DMS 273 treated with DMSO at 0.1 percent for 48 hours (cell line): ENCODE measurements around the gene FHL5.
A peak's percentile ranks its signal among the peaks of the same experiment; 100 is the strongest.
"Not testable (repeated sequence)": the region's sequence is repeated elsewhere in the genome, so short reads cannot be mapped to it uniquely, and the experiment has no call there.

ENCODE experiments used
- DNase-seq: peaks from one replicate; lab custom pipeline; 2025; lab: John Stamatoyannopoulos, UW

Gene FHL5, protein sequence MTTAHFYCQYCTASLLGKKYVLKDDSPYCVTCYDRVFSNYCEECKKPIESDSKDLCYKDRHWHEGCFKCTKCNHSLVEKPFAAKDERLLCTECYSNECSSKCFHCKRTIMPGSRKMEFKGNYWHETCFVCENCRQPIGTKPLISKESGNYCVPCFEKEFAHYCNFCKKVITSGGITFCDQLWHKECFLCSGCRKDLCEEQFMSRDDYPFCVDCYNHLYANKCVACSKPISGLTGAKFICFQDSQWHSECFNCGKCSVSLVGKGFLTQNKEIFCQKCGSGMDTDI

DNA sequence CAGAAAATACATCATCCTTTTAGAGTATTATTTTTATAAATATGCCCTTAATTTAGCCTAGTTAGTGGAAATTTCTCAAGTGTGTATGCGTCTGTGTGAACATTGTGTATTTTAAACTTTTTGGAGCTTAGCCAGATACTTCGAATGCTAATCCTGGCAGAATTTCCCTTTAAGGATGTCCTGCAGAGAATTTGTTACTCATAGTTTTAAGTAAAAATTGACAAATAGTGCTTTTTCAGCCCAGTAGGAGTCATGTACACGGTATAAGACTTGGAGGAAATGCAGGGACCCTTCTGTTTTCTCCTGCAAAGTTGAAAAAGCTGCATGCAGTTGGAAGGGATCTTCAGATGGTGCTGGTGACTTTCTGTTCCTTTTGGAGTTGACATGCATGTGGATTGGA lies at the start of gene FHL5:
Gene FHL5, plus strand, starts transcription at position 243 of the 400 bp plus-strand sequence. CDS start 40,486 bp downstream, outside the sequence.
- DNase-seq = no peak

DNA sequence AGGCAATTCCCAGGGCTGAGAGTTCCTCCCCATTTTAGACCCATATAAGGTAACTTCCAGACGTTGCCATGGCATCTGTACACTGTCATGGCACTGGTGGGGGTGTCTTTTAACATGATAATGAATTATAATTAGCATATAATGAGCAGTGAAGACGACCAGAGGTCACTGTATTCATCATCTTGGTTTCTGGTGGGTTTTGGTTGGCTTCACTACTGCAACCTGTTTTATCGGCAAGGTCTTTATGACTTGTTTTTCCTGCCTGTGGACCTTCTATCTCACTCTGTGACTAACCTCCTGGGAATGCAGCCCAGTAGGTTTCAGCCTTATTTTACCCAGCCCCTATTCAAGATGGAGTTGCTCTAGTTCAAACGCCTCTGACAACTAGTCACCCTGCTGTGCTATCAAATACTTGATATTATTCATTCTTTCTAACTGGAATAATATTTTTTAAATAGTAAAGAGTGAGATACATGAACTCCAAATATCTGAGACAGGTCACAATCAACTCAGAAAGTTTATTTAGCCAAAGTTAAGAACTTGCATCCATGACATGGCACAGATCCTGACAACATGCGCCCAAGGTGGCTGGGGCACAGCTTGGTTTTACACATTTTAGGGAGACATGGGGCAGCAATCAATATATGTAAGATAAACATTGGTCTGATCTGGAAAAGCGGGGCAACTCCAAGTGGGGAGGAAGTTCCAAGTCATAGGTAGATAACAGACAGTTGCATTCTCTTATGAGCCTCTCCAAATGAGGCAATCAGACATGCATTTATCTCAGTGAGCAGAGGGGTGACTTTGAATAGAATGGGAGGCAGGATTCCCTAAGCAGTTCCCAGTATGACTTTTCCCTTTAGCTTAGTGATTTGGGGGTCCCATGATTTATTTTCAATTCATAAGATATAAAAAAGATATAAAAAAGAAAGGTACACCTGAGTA lies 42.5 kb upstream of the FHL5 start:
- DNase-seq = no peak

DNA sequence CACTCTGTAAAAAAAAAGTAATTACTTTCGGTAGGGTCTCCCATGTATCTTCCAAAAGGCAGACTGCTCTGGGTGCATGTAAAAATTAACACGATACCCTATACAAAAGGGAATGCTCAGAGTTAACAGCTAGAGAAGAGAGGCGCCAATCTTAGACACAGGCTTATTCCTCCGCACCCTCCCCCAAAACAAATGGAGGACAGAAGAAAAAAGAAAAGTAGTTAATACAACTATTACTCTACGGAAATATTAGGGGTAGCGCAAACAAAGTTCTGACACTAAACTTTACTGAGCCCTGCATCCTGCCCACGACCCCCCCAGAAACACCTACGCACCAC lies 41.7 kb upstream of the FHL5 start:
- no peak for DNase-seq

DNA sequence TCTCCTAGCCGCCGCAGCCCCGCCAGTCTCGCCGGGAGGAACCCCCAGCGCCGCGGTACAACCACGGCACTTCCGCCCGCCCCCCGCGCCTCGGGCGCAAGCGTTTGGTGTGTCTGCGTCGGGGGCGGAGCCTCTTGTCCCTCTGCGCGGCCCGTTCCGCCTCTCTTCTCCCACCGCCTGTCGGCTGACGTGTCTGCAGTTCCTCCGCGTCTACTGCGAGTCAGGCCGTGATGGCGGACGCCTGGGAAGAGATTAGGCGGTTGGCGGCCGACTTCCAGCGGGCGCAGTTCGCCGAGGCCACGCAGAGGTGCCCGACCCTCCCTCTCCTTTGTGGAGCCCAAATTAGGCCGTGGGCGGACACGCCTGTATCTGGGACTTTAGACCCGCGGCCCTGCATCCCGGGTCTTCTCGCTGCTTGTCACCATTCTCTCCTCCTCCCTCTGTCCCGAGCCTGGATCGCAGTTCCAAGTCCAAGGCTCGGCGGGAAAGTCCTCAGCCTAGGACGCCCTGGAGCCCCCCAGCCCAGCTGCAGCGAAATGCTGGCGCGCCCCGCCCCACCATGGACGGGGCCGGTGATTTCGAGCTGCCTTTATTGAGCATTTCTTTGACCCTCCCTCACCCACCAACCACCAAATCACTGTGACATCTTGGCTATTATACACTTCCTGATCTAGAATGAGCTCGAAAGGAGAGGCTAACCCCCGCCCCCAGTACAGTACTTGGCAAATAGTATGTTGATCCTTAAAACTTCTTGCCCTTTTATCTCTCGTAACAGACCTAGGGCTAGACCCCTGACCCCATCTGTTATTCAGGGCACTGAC lies 41.1 kb upstream of the FHL5 start, which contains the start of gene UFL1:
Gene UFL1, plus strand, starts transcription at position 163 of the 821 bp plus-strand sequence. Its CDS starts 68 bp downstream, at position 231.
- peak; percentile 92 for DNase-seq

DNA sequence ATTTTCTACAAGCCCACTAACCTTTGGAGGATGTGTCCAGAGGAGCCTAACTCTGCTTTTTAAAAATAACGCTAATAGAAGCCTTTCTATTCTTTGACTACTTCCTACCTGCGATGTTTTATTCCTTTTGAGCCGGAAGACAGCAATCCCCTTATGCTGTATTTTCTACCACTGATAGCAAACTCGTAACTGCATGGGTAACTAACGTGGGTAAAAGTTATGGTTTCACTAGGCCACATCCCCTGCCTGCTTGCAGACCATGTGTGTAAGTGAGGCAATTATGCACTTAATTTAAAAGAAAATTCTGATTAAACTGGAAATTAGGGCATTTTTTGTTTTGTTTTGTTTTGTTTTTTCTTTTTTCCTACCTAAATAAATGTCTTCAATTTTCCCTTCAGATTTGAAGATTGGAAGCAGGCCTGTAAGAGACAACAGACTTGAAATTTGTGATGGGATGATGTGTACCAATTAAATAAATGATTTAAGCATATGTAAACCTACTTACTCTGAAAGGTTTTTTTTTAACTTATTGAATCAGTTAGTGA lies 40.4 kb upstream of the FHL5 start:
- no peak for DNase-seq

DNA sequence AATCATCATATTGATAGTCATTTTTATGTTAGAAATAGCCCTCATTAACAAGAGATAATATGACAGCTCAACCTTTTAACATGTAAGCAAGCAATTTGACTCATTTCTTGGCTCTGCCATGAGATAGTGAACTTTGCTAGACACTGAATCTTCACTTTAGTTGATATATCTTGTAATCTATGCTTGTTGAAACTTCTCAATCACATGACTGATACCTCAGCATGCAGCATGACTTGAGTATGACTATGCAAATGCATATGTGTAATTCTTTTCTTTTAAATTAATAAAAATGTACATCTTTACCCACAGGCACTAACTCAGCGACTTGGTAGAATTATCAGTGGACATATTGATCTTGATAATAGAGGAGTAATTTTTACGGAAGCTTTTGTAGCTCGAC lies 34.7 kb upstream of the FHL5 start:
- DNase-seq = no peak

DNA sequence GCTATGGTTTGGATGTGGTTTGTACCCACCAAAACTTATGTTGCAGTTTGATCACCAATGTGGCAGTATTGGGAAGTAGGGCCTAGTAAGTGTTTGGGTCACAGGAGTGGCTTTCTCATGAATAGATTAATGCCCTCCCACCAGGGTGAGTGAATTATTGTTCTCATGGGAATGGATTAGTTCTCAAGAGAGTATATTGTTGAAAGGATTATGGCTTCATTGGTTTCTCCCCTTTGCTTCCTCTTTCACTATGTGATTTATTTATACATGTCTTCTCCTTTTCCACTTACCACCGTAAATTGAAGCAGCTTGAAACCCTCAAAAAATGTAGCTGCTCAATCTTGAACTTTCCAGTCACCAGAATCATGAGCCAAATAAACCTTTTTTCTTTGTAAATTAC lies 30.5 kb upstream of the FHL5 start:
- DNase-seq = no peak

DNA sequence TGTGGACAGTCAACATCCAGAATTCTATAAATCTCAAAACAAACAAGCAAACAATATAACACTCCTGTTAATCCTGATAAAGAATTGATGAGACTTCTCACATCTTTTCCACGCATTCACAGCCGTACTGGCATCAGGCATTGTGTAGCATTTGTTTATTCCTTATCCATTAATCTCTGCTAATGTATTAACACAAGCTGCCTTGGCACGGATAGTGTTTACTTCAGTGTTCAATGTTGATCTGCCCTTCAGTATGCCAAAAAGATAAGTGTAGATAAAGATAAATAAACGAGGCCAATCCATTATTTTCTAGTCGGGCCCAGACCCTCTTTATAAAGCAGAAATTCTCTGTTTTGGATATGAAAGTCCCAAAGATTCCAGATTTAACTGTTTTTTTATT lies 25.2 kb upstream of the FHL5 start:
- DNase-seq = no peak

DNA sequence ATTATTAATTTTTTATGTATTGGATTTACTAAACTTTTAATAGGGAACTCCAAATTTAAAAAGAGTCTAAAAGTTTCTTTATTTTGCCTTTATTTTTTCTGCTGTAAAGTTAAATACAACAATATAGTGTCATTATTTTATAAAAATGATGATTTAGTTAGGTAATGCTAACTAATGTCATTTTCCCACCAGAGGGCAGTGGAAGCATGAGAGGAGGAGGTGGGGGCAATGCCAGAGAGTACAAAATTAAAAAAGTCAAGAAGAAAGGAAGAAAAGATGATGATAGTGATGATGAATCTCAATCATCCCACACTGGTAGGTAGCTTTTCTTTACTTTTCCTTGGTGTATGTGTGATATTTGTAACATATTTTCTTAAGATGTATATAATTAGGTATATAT lies 20.2 kb upstream of the FHL5 start:
- DNase-seq = no peak

DNA sequence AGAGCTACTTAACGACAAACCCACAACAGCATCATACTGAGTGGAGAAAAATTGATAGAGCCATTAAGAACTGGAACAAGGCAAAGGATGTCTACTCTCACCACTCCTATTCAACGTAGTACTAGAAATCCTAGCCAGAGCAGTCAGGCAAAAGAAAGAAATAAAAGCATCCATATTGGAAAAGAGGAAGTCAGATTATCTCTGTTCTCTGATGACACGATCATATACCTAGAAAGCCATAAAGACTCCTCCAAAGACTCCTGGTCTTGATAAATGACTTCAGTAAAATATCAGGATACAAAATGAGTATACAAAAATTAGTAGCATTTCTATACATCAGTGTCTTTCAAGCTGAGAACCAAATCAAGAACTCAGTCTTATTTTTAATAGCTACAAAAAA lies 17.0 kb upstream of the FHL5 start:
- no peak for DNase-seq

DNA sequence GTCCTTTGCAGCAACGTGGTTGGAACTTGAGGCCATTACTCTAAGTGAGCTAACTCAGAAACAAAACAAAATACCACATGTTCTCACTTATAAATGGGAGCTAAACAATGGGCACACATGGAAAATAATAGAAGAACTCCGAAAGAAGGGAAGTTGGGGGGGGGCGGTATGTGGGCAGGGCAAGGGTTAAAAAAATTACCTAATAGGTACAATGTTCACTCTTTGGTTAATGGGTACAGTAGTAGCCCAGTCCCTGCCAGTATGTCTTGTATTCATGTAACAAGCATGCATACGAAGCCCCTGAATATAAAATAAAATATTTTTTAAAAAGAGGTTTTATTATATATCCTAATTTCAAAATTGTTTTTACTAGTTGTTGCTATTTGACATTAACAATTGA lies 15.3 kb upstream of the FHL5 start:
- DNase-seq = no peak

DNA sequence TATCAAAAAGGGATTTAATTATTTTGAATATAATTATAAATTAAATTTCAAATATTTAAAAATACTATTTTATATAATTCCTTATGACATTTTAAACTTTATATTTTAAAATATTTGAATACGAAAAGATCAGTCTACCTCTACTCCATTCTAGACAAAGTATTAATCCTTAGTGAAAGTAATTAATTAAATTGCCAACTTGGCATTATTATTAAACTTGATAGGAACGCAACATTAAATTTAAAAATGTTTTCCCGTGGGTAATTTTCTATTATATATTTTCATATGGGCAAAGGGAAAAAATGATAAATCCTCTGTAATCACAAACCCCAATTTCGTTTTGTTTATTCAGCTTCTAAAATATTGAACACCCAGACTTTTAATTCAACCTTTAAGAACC lies 8.4 kb upstream of the FHL5 start:
- DNase-seq = no peak

DNA sequence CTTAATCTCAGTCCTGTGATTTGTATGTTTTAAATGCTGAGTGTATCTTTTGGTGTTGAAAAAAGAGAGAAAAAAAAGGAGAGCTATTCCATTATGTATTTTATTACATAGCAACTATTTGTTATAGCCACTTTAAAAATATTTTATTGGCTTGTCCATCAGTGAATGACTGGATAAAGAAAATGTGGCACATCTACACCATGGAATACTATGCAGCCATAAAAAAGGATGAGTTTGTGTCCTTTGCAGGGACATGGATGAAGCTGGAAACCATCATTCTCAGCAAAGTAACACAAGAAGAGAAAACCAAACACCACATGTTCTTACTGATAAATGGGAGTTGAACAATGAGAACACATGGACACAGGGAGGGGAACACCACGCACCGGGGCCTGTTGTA lies 3.2 kb upstream of the FHL5 start:
- DNase-seq = not testable (repeated sequence)

DNA sequence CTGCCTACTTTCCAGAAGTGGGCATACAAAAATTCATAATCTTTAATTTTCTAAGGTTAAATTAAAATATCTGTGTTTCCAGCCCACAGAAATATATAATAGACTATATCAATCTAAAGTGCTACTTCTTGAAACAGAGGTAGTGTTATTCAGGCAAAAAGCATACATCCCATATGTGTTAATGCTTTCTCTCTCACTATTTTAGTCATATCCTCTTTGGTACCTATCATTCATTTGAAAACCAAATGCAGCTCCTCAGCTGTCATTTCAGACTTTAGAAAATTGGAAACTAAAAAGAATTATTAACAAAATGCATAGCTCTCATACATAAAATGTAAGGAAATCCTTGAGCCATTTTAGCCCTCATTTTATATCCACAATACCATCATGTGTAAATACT lies 925 bp downstream of the FHL5 start:
- DNase-seq = no peak

DNA sequence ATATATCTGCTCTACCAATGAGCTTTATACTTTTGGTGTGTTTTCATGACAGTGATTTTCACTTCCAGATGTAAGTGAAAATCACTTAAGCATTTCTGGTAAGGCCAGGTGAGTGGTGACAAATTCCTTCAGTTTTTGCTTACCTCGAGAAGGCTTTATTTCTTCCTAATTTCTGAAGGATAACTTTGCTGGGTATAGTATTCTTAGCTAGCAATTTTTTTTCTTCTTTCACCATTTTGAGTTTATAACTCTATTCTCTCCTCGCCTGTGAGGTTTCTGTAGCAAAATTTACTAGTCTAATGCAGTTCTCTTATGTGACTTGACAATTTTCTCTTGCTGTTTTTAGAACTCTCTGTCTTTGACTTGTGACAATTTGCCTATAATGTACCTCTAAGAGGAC lies 7.1 kb downstream of the FHL5 start:
- DNase-seq = no peak

DNA sequence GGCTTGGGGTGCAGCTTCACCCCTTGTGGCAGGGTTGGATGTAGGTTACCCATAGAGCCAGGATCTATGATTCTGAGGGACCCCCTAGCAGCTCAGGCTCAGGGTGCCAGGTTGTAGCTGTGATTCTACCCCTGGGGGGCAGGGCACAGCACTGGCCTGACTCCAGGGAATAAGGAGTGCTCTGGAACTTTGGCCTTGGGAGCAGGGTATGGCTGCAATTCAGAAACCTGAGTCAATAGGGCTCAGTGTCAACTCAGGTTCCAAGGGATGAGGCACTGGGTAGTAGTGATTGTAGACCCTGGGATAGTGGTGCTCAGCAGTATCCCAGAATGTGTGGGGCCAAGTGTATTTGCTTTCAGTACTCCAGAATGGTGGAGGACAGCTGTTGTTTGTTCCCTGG lies 8.6 kb downstream of the FHL5 start:
- no peak for DNase-seq

DNA sequence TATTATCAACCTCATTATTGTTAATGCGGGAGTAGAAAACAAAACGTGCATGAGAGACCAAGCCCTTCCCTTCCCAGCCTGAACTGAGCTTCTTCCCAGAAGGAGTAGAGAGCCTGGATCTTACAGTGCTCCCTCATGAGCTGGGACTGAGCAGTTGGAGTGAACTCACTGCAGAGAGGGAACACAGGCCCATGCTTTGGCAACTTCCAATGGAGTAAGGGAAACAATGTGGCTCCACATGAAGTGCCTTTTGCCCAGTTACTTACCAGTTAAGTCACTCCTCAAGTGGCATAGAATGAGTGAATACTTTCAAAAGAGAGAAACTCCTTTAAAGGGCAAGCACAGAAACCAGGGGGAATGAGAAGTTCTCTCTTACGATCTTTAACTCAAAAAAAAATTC lies 12.4 kb downstream of the FHL5 start:
- DNase-seq = no peak

DNA sequence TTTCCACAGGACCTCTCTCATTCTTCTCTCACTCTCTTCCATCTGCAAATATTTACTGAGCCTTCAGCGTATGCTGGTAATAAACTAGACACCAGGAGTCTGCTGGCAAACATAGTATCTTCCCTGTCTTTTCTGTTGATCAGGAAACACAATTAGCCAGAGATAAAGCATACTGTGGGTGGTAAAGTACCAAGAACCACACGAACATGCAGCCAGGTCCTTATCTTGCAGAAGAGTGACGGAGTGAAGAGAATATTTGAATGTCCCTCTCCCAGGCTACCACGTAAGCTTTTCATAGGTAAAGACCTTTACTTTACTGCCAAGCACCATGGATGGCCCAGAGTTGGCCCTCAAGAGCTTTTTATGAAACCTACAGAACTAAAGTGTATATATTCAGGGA lies 13.3 kb downstream of the FHL5 start:
- DNase-seq = no peak

DNA sequence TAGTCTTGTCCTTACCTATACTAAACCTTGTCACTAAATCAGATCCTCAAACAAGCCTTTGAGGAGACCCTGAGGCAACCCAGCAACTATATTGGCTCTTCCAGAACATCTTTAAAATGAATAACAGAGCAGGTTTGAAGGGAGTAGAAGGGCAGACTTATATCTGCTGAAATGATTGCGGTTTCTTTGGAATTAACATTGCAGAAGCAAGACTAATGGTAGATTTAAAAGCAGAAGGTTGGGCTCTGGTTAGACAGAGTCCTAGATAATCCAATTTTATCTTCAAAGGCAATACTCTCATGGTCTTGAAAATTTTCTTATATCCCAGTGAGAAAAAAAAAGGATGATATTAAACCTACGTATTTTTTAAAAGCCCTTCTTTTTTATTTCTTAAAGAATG lies 19.1 kb downstream of the FHL5 start:
- DNase-seq = no peak

DNA sequence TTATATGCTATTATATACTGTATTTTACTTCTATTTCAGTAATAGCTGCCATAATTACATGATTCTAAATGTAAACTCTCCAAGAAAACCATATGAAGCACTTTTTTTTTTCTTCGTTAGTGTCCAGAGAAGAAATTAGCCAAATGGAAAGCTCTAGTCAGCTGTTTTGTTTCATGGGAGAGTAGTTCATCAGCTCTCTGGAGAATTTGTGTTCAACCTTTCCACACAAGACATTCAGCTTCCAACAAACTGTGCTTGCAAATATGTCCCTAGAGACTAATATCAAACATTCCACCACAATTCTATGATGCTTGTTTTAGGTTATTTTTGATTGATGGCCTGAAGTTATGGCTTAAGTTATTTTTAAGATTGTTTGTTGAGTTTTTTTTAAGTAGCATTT lies 19.5 kb downstream of the FHL5 start:
- DNase-seq = no peak

DNA sequence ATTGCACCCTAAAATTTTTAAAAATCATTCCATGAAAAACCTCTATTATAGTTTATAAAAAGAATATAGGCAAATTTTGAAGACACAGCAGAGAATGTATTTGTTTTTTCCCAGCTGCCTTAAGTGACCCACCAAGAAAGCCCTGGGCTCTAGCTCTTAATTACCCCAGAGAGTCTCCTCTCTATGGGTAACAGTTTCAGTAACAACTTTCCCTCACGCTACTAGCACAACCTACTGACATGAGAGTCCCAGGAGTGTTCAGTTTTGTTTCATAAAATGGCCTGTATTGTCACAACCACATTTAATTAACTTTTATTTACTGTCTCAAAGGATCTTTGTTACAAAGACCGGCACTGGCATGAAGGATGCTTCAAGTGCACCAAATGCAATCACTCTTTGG lies 41.5 kb downstream of the FHL5 start:
- DNase-seq = no peak

DNA sequence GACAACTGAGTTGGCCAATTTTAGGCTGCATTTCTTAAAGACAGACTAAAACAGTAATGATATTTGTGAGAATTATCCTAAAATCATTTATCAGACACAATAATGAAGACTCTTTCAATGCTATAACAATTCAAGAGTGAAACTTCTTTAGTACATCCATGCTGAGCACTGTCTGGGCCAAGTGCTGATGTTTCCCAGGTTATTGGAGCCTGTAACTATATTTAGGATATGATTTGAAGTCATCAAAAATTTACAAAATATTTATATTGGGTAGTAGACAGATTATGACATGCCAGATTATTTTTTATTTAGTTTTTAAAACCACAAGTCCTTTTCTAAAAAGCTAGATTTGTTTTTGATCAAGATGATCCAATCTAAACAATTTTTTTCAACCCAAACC lies 45.1 kb downstream of the FHL5 start:
- DNase-seq = no peak
